NCI-H2107 treated with DMSO at 0.1 percent for 48 hours (cell line): ENCODE data around the gene SLC35E2B.
A peak's percentile ranks its signal among the peaks of the same experiment; 100 is the strongest.
"Not testable (repeated sequence)": the region's sequence is repeated elsewhere in the genome, so short reads cannot be mapped to it uniquely, and the experiment has no call there.

ENCODE experiments used
- DNase-seq: peaks from one replicate; lab custom pipeline; 2025; ENCODE audit not compliant: unreplicated experiment; lab: John Stamatoyannopoulos, UW

The SLC35E2B gene

GRCh38 chr1:1677718-1678580 is 14.6 kb downstream of the SLC35E2B start:
- no peak for DNase-seq

GRCh38 chr1:1676087-1676486 is 16.5 kb downstream of the SLC35E2B start:
- DNase-seq, result not testable (repeated sequence)

GRCh38 chr1:1675218-1675617 is 17.4 kb downstream of the SLC35E2B start:
- DNase-seq, result not testable (repeated sequence)

- DNase-seq, result not testable (repeated sequence)
Observed at GRCh38 chr1:1674806-1675205, 17.8 kb downstream of the SLC35E2B start.

- DNase-seq, result no peak
Observed at GRCh38 chr1:1672181-1672965, 20.2 kb downstream of the SLC35E2B start.

GRCh38 chr1:1671365-1672119 is 21.1 kb downstream of the SLC35E2B start:
- DNase-seq, result no peak

- no peak for DNase-seq
Observed at GRCh38 chr1:1670866-1671265, 21.7 kb downstream of the SLC35E2B start.

GRCh38 chr1:1669468-1670440 is 22.8 kb downstream of the SLC35E2B start:
- DNase-seq, result no peak

- no peak for DNase-seq
Observed at GRCh38 chr1:1666526-1666925, 26.1 kb downstream of the SLC35E2B start.

- no peak for DNase-seq
Observed at GRCh38 chr1:1665815-1666251, 26.8 kb downstream of the SLC35E2B start.

- no peak for DNase-seq
Observed at GRCh38 chr1:1664941-1665814, 27.4 kb downstream of the SLC35E2B start.

GRCh38 chr1:1664318-1664717 is 28.3 kb downstream of the SLC35E2B start:
- DNase-seq, result not testable (repeated sequence)

GRCh38 chr1:1662830-1663560 is 29.6 kb downstream of the SLC35E2B start:
- not testable (repeated sequence) for DNase-seq

GRCh38 chr1:1662392-1662791 is 30.2 kb downstream of the SLC35E2B start:
- DNase-seq, result not testable (repeated sequence)

- peak; percentile 36 for DNase-seq
Observed at GRCh38 chr1:1658583-1659549, 33.7 kb downstream of the SLC35E2B start, which contains the start of gene CDK11B. Gene CDK11B, minus strand, starts transcription at chr1:1659004. Its CDS starts 1,519 bp downstream, at chr1:1657485.

- DNase-seq, result not testable (repeated sequence)
Observed at GRCh38 chr1:1648265-1648664, 44.3 kb downstream of the SLC35E2B start.
